HepG2 (cell line): ENCODE data around the gene UBC. TPM values are rescaled to one million over a fixed set of nuclear protein-coding genes. Genes with fewer than 3 reads are reported as not detected.

ENCODE experiments used
- BRD4 ChIP-seq: sonication (generic); formaldehyde crosslinking; IDR thresholded peaks from 2 replicates; pipeline ENCODE4 v1.4.0; 2020; ENCODE audit warnings: missing genetic modification reagents
- ELF4 ChIP-seq: sonication (generic); formaldehyde crosslinking; IDR thresholded peaks from 2 replicates; pipeline ENCODE4 v1.5.0; 2020; ENCODE audit warnings: missing genetic modification reagents, mild to moderate bottlenecking, moderate library complexity, borderline replicate concordance
- NFAT5 ChIP-seq: sonication (generic); formaldehyde crosslinking; IDR thresholded peaks from 2 replicates; pipeline ENCODE4 v1.4.0; 2020; ENCODE audit warnings: missing genetic modification reagents
- RARA ChIP-seq: IDR thresholded peaks from 2 replicates; pipeline ENCODE4 v1.6.1; 2016; ENCODE audit warnings: missing genetic modification reagents, missing compliant biosample characterization
- RFX3 ChIP-seq: IDR thresholded peaks from 2 replicates; pipeline ENCODE4 v1.6.1; 2016; ENCODE audit warnings: missing biosample characterization, missing genetic modification reagents
- SKI ChIP-seq: fragments of 450-650 bp; IDR thresholded peaks from one replicate; pipeline ENCODE4 v1.6.1; 2018; ENCODE audit warnings: mild to moderate bottlenecking; ENCODE audit not compliant: partially characterized antibody
- TEAD3 ChIP-seq: optimal IDR thresholded peaks from 2 replicates; pipeline ENCODE3; 2016; ENCODE audit warnings: borderline replicate concordance
- U2AF2 ChIP-seq: fragments of 200-400 bp; formaldehyde crosslinking; IDR thresholded peaks from 2 replicates; pipeline ENCODE4 v1.6.1; 2017; ENCODE audit warnings: low read depth, mild to moderate bottlenecking, low read length
- ZNF256 ChIP-seq: sonication (generic); formaldehyde crosslinking; conservative IDR thresholded peaks from 2 replicates; pipeline ENCODE4 v1.4.0; 2020; ENCODE audit warnings: missing genetic modification reagents
- ZNF280B ChIP-seq: sonication (generic); formaldehyde crosslinking; IDR thresholded peaks from 2 replicates; pipeline ENCODE4 v1.5.0; 2020; ENCODE audit warnings: missing genetic modification reagents, mild to moderate bottlenecking, borderline replicate concordance
- ZNF33A ChIP-seq: sonication (generic); formaldehyde crosslinking; IDR thresholded peaks from 2 replicates; pipeline ENCODE4 v1.5.1; 2020; ENCODE audit warnings: missing genetic modification reagents, mild to moderate bottlenecking, moderate library complexity, borderline replicate concordance
- ZNF512B ChIP-seq: sonication (generic); formaldehyde crosslinking; IDR thresholded peaks from 2 replicates; pipeline ENCODE4 v1.5.1; 2020; ENCODE audit warnings: missing genetic modification reagents, mild to moderate bottlenecking, borderline replicate concordance
- ZNF562 ChIP-seq: sonication (generic); formaldehyde crosslinking; IDR thresholded peaks from 2 replicates; pipeline ENCODE4 v1.8.0; 2022; ENCODE audit warnings: missing genetic modification reagents, borderline replicate concordance
- ZNF567 ChIP-seq: sonication (generic); formaldehyde crosslinking; IDR thresholded peaks from 2 replicates; pipeline ENCODE4 v1.8.1; 2023; ENCODE audit warnings: mild to moderate bottlenecking, missing genetic modification reagents, borderline replicate concordance
- ZNF598 ChIP-seq: sonication (generic); formaldehyde crosslinking; IDR thresholded peaks from 2 replicates; pipeline ENCODE4 v1.5.1; 2020; ENCODE audit warnings: mild to moderate bottlenecking, missing genetic modification reagents, borderline replicate concordance
- ZNF766 ChIP-seq: sonication (generic); formaldehyde crosslinking; IDR thresholded peaks from 2 replicates; pipeline ENCODE4 v1.5.0; 2020; ENCODE audit warnings: missing genetic modification reagents, borderline replicate concordance
- ZNF768 ChIP-seq: sonication (generic); formaldehyde crosslinking; IDR thresholded peaks from 2 replicates; pipeline ENCODE4 v1.4.0; 2020; ENCODE audit warnings: missing genetic modification reagents
- ZNF879 ChIP-seq: sonication (generic); formaldehyde crosslinking; IDR thresholded peaks from 2 replicates; pipeline ENCODE4 v1.8.1; 2023; ENCODE audit warnings: missing genetic modification reagents
- ZNF891 ChIP-seq: sonication (generic); formaldehyde crosslinking; IDR thresholded peaks from 2 replicates; pipeline ENCODE4 v1.5.0; 2020; ENCODE audit warnings: mild to moderate bottlenecking, missing genetic modification reagents
- polyA plus RNA-seq, 8 experiments: library from polyadenylated mRNA; depleted of rRNA in 3 of 8; stranded (reverse) in 7 of 8; unstranded in 1 of 8; fragments of >200 nt; fragmentation: Illumina TruSeq in 4 of 8; extraction: Trizol in 4 of 8; gene quantifications; 2 replicates each; pipeline versions ENCODE4 v1.2.1 to v1.2.3, GENCODE V29; 2011 to 2016; ENCODE audit warnings: low read depth in 4 of 8, missing spikeins in 1 of 8, mixed read lengths in 1 of 8; ENCODE audit not compliant: insufficient read depth in 1 of 8
- total RNA-seq, 5 experiments: library from RNA; depleted of rRNA; stranded (reverse); fragments of >200 nt; fragmentation: Illumina TruSeq; extraction: Trizol; gene quantifications; 2 replicates each; pipeline ENCODE4 v1.2.3, GENCODE V29; 2016; ENCODE audit warnings: low read depth in 1 of 5

UBC gene
- total and polyA plus RNA-seq, 2 of the 13 experiments (the other 11 are each of a cell fraction or from before 2014, with no cell fraction given) = 805 to 1,432 TPM

GRCh38 chr12:124927201-124928094 is 13.0 kb upstream of the UBC start (continued):
- TF ChIP-seq NFAT5 (CRISPR knock-in tag) (no peak), BRD4 (CRISPR knock-in tag) (0 out of 2 replicates have a peak, but pooled peaks have one; percentile 44), ZNF562 (CRISPR knock-in tag) (no peak), ZNF512B (CRISPR knock-in tag) (0 out of 2 replicates have a peak, but pooled peaks have one; percentile 36), RFX3 (CRISPR knock-in tag) (no peak), ZNF891 (CRISPR knock-in tag) (no peak), ZNF33A (CRISPR knock-in tag) (peak; percentile 88; the same call in 1 of the 2 replicates), ZNF567 (CRISPR knock-in tag) (no peak), ELF4 (peak; percentile 78; the same call in 1 of the 2 replicates), ZNF879 (CRISPR knock-in tag) (0 out of 2 replicates have a peak, but pooled peaks have one; percentile 77), RARA (CRISPR knock-in tag) (peak; percentile 66), ZNF256 (no peak), ZNF766 (CRISPR knock-in tag) (0 out of 2 replicates have a peak, but pooled peaks have one; percentile 49), ZNF598 (CRISPR knock-in tag) (no peak), SKI (peak; percentile 72), ZNF280B (CRISPR knock-in tag) (no peak), ZNF768 (CRISPR knock-in tag) (0 out of 2 replicates have a peak, but pooled peaks have one; percentile 27), TEAD3 (CRISPR knock-in tag) (peak; percentile 89), U2AF2 (no peak)
